HFFc6 (cell line): ENCODE measurements around the gene SRM. TPM values are rescaled to one million over a fixed set of nuclear protein-coding genes. Genes with fewer than 3 reads are reported as not detected.
"Not testable (repeated sequence)": the region's sequence is repeated elsewhere in the genome, so short reads cannot be mapped to it uniquely, and the experiment has no call there.

ENCODE experiments used
- DNase-seq: peaks from one replicate; pipeline ENCODE4 v3.0.0-alpha.2; 2018
- H3K27ac Mint-ChIP-seq: 2 replicates; pipeline ENCODE4 v1.8.0; 2020; ENCODE audit warnings: mild to moderate bottlenecking, mixed read lengths
- H3K27me3 Mint-ChIP-seq: 2 replicates; pipeline ENCODE4 v1.8.0; 2021; ENCODE audit warnings: mild to moderate bottlenecking, moderate library complexity, mixed read lengths; ENCODE audit not compliant: insufficient read depth
- H3K36me3 Mint-ChIP-seq: 2 replicates; pipeline ENCODE4 v1.8.0; 2021; ENCODE audit warnings: low read depth, mixed read lengths
- H3K4me1 Mint-ChIP-seq: 2 replicates; pipeline ENCODE4 v1.8.0; 2020; ENCODE audit warnings: low read depth, mixed read lengths
- H3K4me3 Mint-ChIP-seq: 2 replicates; pipeline ENCODE4 v1.8.0; 2020; ENCODE audit warnings: mild to moderate bottlenecking, moderate library complexity, mixed read lengths
- H3K9me3 Mint-ChIP-seq: 2 replicates; pipeline ENCODE4 v1.8.0; 2020; ENCODE audit warnings: mild to moderate bottlenecking, mixed read lengths
- long read RNA-seq: library from polyadenylated mRNA; unstranded; transcript quantifications from one replicate; pipeline ENCODE4 v2.0.0, GENCODE V29; 2019
- total RNA-seq, 6 experiments: library from RNA; stranded (reverse); fragmentation: NEBNext Ultra II Directional; extraction: Animal tissue kit (Norgen Biotek cat#: 25700); gene quantifications; 2 replicates in 1 of 6; 3 replicates in 5 of 6; pipeline ENCODE4 v1.2.3, GENCODE V29; 2021
- TF ChIP-seq, protein P1 (sequence below): fragments of 200-600 bp; sonication (generic); IDR thresholded peaks from 2 replicates; pipeline ENCODE4 v1.5.0; 2021; ENCODE audit warnings: antibody characterized with exemption, mild to moderate bottlenecking

SRM gene
- 100 to 1,000 TPM; 262 to 308 (median 295) TPM for total RNA-seq
- long read RNA-seq, transcript SRM-201 (8 exons, 1,266 nt): major isoform, 110 of 154 reads
- long read RNA-seq, partial matches to known transcripts: 39 of 154 reads
- long read RNA-seq, other reads (novel, unspliced or antisense): 3 of 154 reads

DNA sequence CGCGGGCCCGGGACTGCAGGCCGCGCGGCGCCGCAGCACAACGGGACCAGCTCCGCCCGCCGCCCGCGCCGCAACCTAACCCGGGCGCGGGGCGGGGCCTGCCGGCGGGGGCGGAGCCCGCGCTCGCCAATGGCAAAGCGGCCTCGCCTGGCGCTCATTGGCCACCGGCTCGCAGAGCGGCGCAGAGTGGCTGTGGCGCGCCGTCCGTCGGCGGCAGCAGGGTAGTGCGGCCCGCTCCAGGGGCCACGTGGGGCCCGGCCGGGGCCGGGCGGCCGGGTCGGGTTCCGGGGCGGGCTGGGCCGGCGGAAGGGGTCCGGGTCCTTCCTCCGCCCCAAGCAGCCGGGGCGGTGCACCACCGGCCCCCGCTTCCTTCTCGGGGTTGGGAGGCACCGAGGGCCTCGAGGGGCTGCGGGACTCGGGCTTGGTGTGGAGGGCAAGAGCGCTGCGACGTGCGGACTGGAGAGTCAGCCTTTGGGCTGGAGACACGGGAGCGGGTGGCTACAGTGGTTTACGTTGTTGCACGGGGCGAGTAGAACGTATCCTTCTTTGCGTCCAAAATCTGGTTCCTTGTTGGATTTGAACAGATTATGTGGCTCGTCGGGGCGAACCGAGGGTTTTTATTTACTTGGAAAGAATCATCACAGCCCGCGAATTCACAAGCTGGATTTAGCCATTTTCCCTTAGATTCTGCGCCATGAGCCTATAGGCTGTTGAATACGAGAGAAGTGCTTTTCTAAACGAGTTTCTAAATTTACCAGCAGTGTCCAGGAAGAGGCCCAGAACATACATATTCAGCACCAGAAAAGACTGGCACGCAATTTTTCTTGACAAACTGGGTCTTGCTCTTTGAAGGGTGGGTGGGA lies at the start of gene SRM:
Gene SRM (minus strand): TSS at position 51 of the 863 bp plus-strand sequence. CDS start 75 bp downstream, outside the sequence.
- Mint-ChIP-seq H3K36me3 (peaks cover 27% of the 10 kb centered on the region), H3K4me1 (peaks cover 18% of the 10 kb centered on the region), H3K27ac (peak within 1 kb of the TSS; percentile 86), H3K27me3 (no peaks in the 10 kb centered on the region; the same call in 1 of the 2 replicates), H3K4me3 (peak within 1 kb of the TSS; percentile 94), H3K9me3 (no peaks in the 10 kb centered on the region)
- peak; percentile 84 for DNase-seq
- TF ChIP-seq, protein P1, sequence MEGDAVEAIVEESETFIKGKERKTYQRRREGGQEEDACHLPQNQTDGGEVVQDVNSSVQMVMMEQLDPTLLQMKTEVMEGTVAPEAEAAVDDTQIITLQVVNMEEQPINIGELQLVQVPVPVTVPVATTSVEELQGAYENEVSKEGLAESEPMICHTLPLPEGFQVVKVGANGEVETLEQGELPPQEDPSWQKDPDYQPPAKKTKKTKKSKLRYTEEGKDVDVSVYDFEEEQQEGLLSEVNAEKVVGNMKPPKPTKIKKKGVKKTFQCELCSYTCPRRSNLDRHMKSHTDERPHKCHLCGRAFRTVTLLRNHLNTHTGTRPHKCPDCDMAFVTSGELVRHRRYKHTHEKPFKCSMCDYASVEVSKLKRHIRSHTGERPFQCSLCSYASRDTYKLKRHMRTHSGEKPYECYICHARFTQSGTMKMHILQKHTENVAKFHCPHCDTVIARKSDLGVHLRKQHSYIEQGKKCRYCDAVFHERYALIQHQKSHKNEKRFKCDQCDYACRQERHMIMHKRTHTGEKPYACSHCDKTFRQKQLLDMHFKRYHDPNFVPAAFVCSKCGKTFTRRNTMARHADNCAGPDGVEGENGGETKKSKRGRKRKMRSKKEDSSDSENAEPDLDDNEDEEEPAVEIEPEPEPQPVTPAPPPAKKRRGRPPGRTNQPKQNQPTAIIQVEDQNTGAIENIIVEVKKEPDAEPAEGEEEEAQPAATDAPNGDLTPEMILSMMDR: peak; percentile 73

DNA sequence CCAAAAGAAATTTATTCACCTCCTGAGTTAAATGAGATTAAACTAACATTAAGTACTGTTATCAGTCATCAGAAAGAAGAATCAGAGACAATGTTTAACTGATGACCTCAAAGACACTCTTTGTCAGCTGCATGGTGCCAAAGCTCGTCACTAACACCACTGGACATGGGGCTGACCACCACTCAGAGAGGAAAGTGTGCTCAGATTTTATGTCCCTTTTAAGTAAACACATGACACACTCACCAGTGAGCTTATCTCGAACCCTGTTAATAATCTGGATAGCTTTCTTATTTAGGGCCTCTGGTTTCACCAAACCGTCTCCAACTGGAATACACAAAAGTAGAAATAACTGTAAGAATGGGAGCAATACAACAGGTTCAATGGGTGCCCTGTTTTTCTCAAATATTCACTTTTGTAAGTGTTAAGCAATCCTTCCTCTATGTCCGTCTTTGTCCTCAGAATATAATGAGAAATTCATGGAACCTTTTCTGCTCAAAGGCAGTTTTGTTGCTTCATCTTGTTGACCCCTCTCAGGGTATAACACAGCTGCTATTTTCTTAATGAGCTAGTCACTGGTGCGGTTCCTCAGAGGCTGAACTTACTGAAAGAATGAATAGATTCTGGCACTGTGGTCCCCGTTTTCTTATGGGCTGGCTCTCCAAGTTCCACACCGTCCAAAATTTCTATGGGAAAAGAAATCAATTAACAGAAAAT lies 49.4 kb upstream of the SRM start:
- TF ChIP-seq, protein P1: no peak
- Mint-ChIP-seq H3K9me3 (no peaks in the 10 kb centered on the region), H3K27ac (no peak overlapping the region), H3K27me3 (no peaks in the 10 kb centered on the region; the same call in 1 of the 2 replicates), H3K4me1 (no peaks in the 10 kb centered on the region), H3K4me3 (no peak overlapping the region), H3K36me3 (peaks cover 15% of the 10 kb centered on the region)
- DNase-seq: no peak

DNA sequence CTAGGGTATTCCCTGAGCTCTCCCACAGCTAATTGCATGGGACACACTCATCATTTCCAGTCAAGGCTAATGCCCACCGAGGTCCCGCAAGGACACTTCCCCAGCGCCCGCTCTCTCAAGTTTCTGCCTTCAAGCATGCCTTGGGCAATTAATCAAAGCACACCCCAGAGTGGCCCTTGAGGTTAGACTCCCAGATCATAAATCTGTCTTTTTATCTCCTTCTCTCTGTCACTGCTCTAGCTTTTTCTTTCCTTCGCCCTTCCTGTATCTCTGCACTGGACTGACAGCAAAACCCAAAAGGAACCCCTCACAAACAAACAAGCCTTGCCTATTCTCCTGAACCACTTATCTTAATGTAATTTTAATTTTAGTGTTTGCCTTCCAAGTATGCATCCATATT lies 47.8 kb upstream of the SRM start:
- no peaks in the 10 kb centered on the region for H3K4me1 Mint-ChIP-seq

DNA sequence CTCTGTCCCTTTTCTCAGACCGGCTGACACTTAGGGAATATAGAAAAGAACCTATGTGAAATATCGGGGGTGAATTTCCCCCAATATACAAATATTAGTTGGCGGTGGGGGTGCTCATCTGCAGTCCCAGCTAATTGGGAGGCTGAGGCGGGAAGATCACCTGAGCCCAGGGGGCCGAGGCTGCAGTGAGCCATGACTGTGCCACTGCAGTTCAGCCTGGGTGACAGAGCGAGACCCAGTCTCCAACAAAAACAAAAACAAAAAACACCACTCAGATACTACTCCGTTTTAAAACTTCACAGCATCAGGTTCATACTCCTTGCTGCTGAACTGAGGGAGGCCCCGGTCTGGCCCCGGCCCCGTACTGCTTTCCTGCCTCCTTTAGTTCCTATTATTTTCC lies 45.8 kb upstream of the SRM start:
- H3K4me3 Mint-ChIP-seq: no peak overlapping the region
- no peaks in the 10 kb centered on the region for H3K27me3 Mint-ChIP-seq
- no peaks in the 10 kb centered on the region for H3K4me1 Mint-ChIP-seq
- no peak overlapping the region for H3K27ac Mint-ChIP-seq
- DNase-seq: no peak
- TF ChIP-seq, protein P1: no peak
- no peaks in the 10 kb centered on the region for H3K9me3 Mint-ChIP-seq
- H3K36me3 Mint-ChIP-seq: peaks cover 5% of the 10 kb centered on the region; the same call in 1 of the 2 replicates

More for the DNA sequence above, 47.8 kb upstream of the SRM start:
- no peak for DNase-seq
- TF ChIP-seq, protein P1: no peak
- Mint-ChIP-seq H3K27me3 (no peaks in the 10 kb centered on the region; the same call in 1 of the 2 replicates), H3K9me3 (no peaks in the 10 kb centered on the region), H3K4me3 (no peak overlapping the region), H3K27ac (no peak overlapping the region), H3K36me3 (peaks cover 8% of the 10 kb centered on the region)

DNA sequence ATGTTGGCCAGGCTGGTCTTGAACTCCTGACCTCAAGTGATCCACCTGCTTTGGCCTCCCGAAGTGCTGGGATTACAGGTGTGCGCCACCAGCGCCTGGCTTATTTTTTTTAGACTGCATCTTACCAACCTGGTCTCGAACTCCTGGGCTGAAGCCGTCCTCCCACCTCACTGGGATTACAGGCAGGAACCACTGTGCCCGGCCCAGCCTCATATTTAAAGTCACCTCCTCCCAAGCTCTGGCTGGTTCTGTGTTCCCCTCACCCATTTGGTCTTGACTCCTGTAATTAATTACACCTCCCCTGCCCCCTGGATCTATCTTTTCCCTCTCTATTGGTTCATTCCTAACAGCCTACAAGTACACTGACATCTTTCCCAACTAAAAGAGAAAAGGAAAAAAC lies 41.5 kb upstream of the SRM start:
- Mint-ChIP-seq H3K27me3 (no peaks in the 10 kb centered on the region), H3K9me3 (no peaks in the 10 kb centered on the region), H3K36me3 (peaks cover 5% of the 10 kb centered on the region; the same call in 1 of the 2 replicates), H3K4me3 (no peak overlapping the region), H3K27ac (no peak overlapping the region), H3K4me1 (peaks cover 12% of the 10 kb centered on the region)
- no peak for DNase-seq
- TF ChIP-seq, protein P1: no peak

DNA sequence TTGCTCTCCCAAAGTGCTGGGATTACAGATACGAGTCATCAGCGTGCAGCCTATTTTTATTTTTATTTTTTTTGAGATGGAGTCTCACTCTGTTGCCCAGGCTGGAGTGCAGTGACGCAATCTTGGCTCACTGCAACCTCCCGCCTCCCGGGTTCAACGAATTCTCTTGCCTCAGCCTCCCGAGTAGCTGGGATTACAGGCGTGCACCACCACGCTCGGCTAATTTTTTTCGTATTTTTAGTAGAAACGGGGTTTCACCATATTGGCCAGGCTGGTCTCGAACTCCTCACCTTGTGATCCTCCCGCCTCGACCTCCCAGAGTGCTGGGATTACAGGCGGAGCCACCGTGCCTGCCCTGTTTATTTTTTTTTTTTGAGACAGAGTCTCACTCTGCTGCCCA lies 41.0 kb upstream of the SRM start:
- peaks cover 12% of the 10 kb centered on the region for H3K4me1 Mint-ChIP-seq
- DNase-seq, H3K27me3 Mint-ChIP-seq, H3K4me3 Mint-ChIP-seq, H3K9me3 Mint-ChIP-seq, H3K27ac Mint-ChIP-seq, H3K36me3 Mint-ChIP-seq: not testable (repeated sequence)
